Neural progenitor cell (in vitro differentiated cells): Measurements from ENCODE around the gene SH3GLB2. TPM values are rescaled to one million over a fixed set of nuclear protein-coding genes. Genes with fewer than 3 reads are reported as not detected.

ENCODE experiments used
- DNase-seq: peaks from one replicate; pipeline ENCODE4 v3.0.0-alpha.2; 2016; ENCODE audit warnings: low spot score
- H2AFZ ChIP-seq: fragments of 200-600 bp; sonication (generic); replicated peaks from 2 replicates; pipeline ENCODE4 v1.6.1; 2016; ENCODE audit warnings: antibody characterized with exemption
- H3F3A ChIP-seq: fragments of 200-600 bp; sonication (generic); 2 replicates; pipeline ENCODE4 v1.6.1; 2016; ENCODE audit warnings: antibody characterized with exemption, low read depth
- H3K27ac ChIP-seq: fragments of 200-600 bp; sonication (generic); 2 replicates; pipeline ENCODE4 v1.5.1; 2016; ENCODE audit warnings: mild to moderate bottlenecking
- H3K27me3 ChIP-seq: fragments of 200-600 bp; sonication (generic); 2 replicates; pipeline ENCODE4 v1.6.1; 2016; ENCODE audit warnings: mild to moderate bottlenecking, moderate library complexity
- H3K36me3 ChIP-seq: fragments of 200-600 bp; sonication (generic); 2 replicates; pipeline ENCODE4 v1.5.1; 2016
- H3K4me1 ChIP-seq: fragments of 200-600 bp; sonication (generic); 2 replicates; pipeline ENCODE4 v1.6.1; 2016; ENCODE audit warnings: mixed run types
- H3K4me2 ChIP-seq: fragments of 200-600 bp; sonication (generic); 2 replicates; pipeline ENCODE4 v1.6.1; 2016
- H3K4me3 ChIP-seq: fragments of 200-600 bp; sonication (generic); 2 replicates; pipeline ENCODE4 v1.5.1; 2016
- H3K79me2 ChIP-seq: fragments of 200-600 bp; sonication (generic); 2 replicates; pipeline ENCODE4 v1.6.1; 2016; ENCODE audit warnings: low read depth
- H3K9ac ChIP-seq: fragments of 200-600 bp; sonication (generic); 2 replicates; pipeline ENCODE4 v1.6.1; 2016
- H3K9me3 ChIP-seq: fragments of 200-600 bp; sonication (generic); 2 replicates; pipeline ENCODE4 v1.5.1; 2016; ENCODE audit warnings: low read depth
- H4K20me1 ChIP-seq: fragments of 200-600 bp; sonication (generic); 2 replicates; pipeline ENCODE4 v1.6.1; 2016; ENCODE audit warnings: low read depth
- H3K27ac Mint-ChIP-seq: 3 replicates; pipeline ENCODE4 v1.8.0; 2021; ENCODE audit warnings: mixed read lengths
- H3K27me3 Mint-ChIP-seq: 2 replicates; pipeline ENCODE4 v1.8.0; 2022; ENCODE audit warnings: low read depth, mild to moderate bottlenecking, inconsistent platforms, moderate library complexity, mixed read lengths; ENCODE audit not compliant: insufficient read depth
- H3K36me3 Mint-ChIP-seq: 3 replicates; pipeline ENCODE4 v1.8.0; 2021; ENCODE audit warnings: mixed read lengths
- H3K4me1 Mint-ChIP-seq: 3 replicates; pipeline ENCODE4 v1.8.0; 2021; ENCODE audit warnings: mixed read lengths
- H3K4me3 Mint-ChIP-seq: 3 replicates; pipeline ENCODE4 v1.8.0; 2021; ENCODE audit warnings: mild to moderate bottlenecking, moderate library complexity, mixed read lengths
- H3K9me3 Mint-ChIP-seq: 3 replicates; pipeline ENCODE4 v1.8.0; 2020; ENCODE audit warnings: mixed read lengths
- EZH2 ChIP-seq: fragments of 200-600 bp; sonication (generic); IDR thresholded peaks from 2 replicates; pipeline ENCODE4 v1.6.1; 2017; ENCODE audit warnings: antibody characterized with exemption, mild to moderate bottlenecking, moderate library complexity
- EZH2phosphoT487 ChIP-seq: fragments of 200-600 bp; sonication (generic); IDR thresholded peaks from 2 replicates; pipeline ENCODE4 v1.6.1; 2017; ENCODE audit warnings: antibody characterized with exemption
- total RNA-seq: library from RNA; depleted of rRNA; stranded (reverse); fragments of >200 nt; gene quantifications from 2 replicates; pipeline ENCODE4 v1.2.3, GENCODE V29; 2015; ENCODE audit warnings: low replicate concordance
- TF ChIP-seq, protein P1 (sequence below): fragments of 200-600 bp; sonication (generic); IDR thresholded peaks from 2 replicates; pipeline ENCODE4 v1.5.1; 2017; ENCODE audit warnings: antibody characterized with exemption, mild to moderate bottlenecking

The SH3GLB2 gene
- total RNA-seq, 1 donor from 2014 or later = 45.7 TPM

- H3K27ac Mint-ChIP-seq = no peak overlapping the region
- H3K79me2 ChIP-seq = peaks cover 35% of the 10 kb centered on the region
- no peak for DNase-seq
Observed at GRCh38 chr9:129040113-129040643, 12.0 kb upstream of the SH3GLB2 start.

DNA sequence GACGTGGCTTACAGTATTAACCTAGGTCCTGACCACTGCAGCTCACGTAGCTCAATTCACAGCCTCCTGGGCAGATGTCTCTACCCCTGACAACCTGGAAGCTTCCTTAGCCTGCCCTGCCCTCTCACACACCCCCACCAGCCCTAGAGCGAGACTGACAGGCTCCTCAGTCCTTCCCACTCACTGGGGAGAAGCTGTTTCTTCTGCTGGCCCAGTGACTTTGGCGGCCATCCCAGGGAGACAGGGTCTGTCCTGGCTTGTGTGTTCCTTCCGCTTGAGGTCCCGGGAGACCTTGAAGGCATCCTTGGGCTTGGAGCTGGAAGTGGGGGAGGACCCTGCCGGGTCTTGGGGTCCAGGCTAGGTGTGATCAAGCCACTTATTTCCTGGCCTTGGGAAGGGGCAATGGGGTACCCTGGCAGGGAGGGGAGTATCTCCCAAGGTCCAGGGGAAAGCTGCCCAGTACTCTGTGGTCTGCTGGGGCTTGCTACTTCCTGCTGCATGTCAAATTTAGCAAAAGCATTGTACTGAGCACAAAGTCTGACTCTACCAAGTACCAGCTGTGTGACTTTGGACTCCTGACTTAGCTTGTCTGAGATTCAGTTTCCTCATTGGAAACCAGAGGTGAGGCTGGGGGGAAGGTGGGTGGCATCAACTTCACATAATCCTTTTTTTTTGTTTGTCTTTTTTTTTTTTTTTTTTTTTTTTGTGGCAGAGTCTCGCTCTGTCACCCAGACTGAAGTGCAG, 10.2 kb upstream of the SH3GLB2 start:
- no peak for DNase-seq
- peaks cover 22% of the 10 kb centered on the region for H3K4me1 Mint-ChIP-seq
- peaks cover 35% of the 10 kb centered on the region for H3K79me2 ChIP-seq
- peaks cover 8% of the 10 kb centered on the region for H3F3A ChIP-seq
- H3K27me3 ChIP-seq = no peaks in the 10 kb centered on the region
- H3K9me3 ChIP-seq = no peaks in the 10 kb centered on the region
- no peak overlapping the region for H2AFZ ChIP-seq
- TF ChIP-seq EZH2 = no peak
- no peak for TF ChIP-seq EZH2phosphoT487
- TF ChIP-seq, protein P1, sequence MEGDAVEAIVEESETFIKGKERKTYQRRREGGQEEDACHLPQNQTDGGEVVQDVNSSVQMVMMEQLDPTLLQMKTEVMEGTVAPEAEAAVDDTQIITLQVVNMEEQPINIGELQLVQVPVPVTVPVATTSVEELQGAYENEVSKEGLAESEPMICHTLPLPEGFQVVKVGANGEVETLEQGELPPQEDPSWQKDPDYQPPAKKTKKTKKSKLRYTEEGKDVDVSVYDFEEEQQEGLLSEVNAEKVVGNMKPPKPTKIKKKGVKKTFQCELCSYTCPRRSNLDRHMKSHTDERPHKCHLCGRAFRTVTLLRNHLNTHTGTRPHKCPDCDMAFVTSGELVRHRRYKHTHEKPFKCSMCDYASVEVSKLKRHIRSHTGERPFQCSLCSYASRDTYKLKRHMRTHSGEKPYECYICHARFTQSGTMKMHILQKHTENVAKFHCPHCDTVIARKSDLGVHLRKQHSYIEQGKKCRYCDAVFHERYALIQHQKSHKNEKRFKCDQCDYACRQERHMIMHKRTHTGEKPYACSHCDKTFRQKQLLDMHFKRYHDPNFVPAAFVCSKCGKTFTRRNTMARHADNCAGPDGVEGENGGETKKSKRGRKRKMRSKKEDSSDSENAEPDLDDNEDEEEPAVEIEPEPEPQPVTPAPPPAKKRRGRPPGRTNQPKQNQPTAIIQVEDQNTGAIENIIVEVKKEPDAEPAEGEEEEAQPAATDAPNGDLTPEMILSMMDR = no peak
- H3K9ac ChIP-seq = no peak overlapping the region
- H4K20me1 ChIP-seq = peaks cover 13% of the 10 kb centered on the region
- H3K27ac Mint-ChIP-seq = no peak overlapping the region
- peaks cover 4% of the 10 kb centered on the region for H3K4me1 ChIP-seq
- no peak overlapping the region for H3K4me3 ChIP-seq
- H3K36me3 ChIP-seq = no peaks in the 10 kb centered on the region
- H3K9me3 Mint-ChIP-seq = no peaks in the 10 kb centered on the region
- peaks cover 8% of the 10 kb centered on the region for H3K27me3 Mint-ChIP-seq
- H3K4me3 Mint-ChIP-seq = peak overlapping the region; percentile 98
- no peak overlapping the region for H3K27ac ChIP-seq
- H3K4me2 ChIP-seq = peak overlapping the region; percentile 96
- peaks cover 7% of the 10 kb centered on the region for H3K36me3 Mint-ChIP-seq

More at GRCh38 chr9:129040113-129040643, 12.0 kb upstream of the SH3GLB2 start:
- no peak overlapping the region for H3K27ac ChIP-seq
- H3K27me3 ChIP-seq = no peaks in the 10 kb centered on the region
- H3K4me1 Mint-ChIP-seq = peaks cover 22% of the 10 kb centered on the region
- no peak overlapping the region for H3K4me2 ChIP-seq
- H3K9me3 Mint-ChIP-seq = no peaks in the 10 kb centered on the region
- peaks cover 13% of the 10 kb centered on the region for H4K20me1 ChIP-seq
- peaks cover 8% of the 10 kb centered on the region for H3K27me3 Mint-ChIP-seq
- peaks cover 8% of the 10 kb centered on the region for H3F3A ChIP-seq
- no peak overlapping the region for H3K4me3 Mint-ChIP-seq
- no peak overlapping the region for H2AFZ ChIP-seq
- H3K4me1 ChIP-seq = peaks cover 4% of the 10 kb centered on the region
- no peaks in the 10 kb centered on the region for H3K36me3 ChIP-seq
- H3K9me3 ChIP-seq = no peaks in the 10 kb centered on the region
- H3K4me3 ChIP-seq = no peak overlapping the region
- no peak overlapping the region for H3K9ac ChIP-seq
- H3K36me3 Mint-ChIP-seq = peaks cover 10% of the 10 kb centered on the region
- TF ChIP-seq, protein P1 = no peak
- TF ChIP-seq EZH2 = no peak
- no peak for TF ChIP-seq EZH2phosphoT487

GRCh38 chr9:129037767-129038098, 9.6 kb upstream of the SH3GLB2 start:
- Mint-ChIP-seq H3K36me3 (peaks cover 6% of the 10 kb centered on the region), H3K4me3 (peak overlapping the region; percentile 98), H3K4me1 (peaks cover 22% of the 10 kb centered on the region), H3K9me3 (no peaks in the 10 kb centered on the region), H3K27me3 (peaks cover 8% of the 10 kb centered on the region), H3K27ac (no peak overlapping the region)
- H3F3A ChIP-seq = peaks cover 8% of the 10 kb centered on the region
- H2AFZ ChIP-seq = no peak overlapping the region
- H3K9me3 ChIP-seq = no peaks in the 10 kb centered on the region
- H3K4me3 ChIP-seq = peak overlapping the region; percentile 72
- no peak overlapping the region for H3K27ac ChIP-seq
- H3K4me2 ChIP-seq = peak overlapping the region; percentile 96
- H3K27me3 ChIP-seq = no peaks in the 10 kb centered on the region
- H3K36me3 ChIP-seq = no peaks in the 10 kb centered on the region
- peaks cover 35% of the 10 kb centered on the region for H3K79me2 ChIP-seq
- DNase-seq = no peak
- H3K4me1 ChIP-seq = peaks cover 4% of the 10 kb centered on the region
- TF ChIP-seq EZH2phosphoT487 = no peak
- no peak for TF ChIP-seq EZH2
- TF ChIP-seq, protein P1 = no peak
- H3K9ac ChIP-seq = no peak overlapping the region
- H4K20me1 ChIP-seq = peaks cover 13% of the 10 kb centered on the region
